ENCODE measurements around the gene EYS.

Gene EYS

DNA sequence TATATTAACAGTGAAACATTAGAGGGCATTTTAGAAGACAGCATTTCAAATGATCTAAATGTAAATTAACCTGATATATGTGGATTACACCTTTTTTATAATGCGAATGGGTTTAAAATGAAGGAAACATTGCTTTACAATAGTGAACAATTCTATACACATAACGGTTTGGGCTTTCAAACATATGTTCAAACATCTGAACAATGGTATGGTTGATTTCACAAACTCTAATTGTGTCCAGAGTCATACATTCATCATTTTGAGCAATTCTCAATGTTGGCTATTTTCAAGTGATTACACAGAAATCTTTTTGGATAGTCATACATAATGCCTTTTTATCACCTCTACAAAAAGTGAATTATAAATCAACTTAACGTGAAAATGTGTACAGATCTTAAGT lies 1493.3 kb downstream of the EYS start:
- no peak for FAIRE-seq

GRCh38 chr6:64197246-64197645 lies 1509.8 kb downstream of the EYS start:
- FAIRE-seq = no peak

DNA sequence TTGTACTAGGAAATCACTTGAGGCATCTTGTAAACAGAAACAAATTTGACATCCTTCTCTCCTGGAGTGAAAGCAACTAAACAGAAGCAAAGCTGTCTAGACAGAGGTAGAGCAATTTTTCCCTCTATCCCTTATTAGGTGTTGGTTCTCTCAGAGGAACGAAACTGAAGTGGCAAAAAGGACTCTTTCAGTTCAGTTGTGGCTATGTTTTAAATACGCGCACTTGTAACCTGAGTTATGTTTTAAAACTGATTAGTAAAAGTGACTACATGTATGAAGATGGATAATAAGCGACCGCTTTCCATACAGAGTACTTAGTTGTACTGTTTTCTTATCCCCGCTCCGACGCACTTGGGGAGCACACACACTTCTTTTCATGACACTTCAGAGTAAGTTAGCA lies 1520.4 kb downstream of the EYS start:
- no peak for FAIRE-seq

DNA sequence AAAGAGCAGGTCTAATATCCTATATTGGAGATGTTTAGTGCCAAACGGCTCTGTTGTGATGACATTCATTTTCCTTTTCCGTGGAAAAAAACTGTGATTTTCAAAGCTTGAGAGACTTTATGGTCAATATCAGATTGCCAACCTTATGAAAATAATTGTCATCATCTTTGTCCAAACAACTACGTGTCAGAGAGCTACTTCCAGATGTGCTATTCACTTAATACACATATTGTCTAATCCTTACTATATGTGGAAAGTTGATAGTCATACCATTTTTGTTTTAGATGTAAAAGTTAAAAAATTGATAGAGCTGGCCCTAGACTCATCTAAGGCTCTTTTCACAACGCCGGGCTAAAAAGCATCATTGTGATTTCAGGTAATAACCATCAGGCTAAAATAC lies 1521.4 kb downstream of the EYS start:
- FAIRE-seq = no peak

DNA sequence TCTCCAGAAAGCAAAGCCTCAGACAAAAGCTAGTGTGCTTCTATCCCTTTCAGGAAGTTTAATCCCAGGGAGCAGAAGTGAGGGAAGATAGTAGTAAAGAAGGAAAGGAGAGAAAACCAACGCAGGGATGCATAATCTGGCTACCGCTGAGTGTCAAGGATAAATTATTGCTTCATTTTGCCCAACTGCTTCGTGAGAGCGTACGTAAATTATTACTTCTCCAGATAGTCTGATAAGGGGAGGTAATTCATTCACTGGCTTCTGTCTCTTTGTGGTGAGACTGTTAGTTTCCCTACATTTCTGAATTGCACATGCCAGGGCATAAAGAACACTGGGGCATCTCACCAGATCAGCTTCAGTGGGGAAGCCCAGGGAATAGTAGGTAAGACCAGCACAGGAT lies 1531.7 kb downstream of the EYS start:
- FAIRE-seq = no peak

DNA sequence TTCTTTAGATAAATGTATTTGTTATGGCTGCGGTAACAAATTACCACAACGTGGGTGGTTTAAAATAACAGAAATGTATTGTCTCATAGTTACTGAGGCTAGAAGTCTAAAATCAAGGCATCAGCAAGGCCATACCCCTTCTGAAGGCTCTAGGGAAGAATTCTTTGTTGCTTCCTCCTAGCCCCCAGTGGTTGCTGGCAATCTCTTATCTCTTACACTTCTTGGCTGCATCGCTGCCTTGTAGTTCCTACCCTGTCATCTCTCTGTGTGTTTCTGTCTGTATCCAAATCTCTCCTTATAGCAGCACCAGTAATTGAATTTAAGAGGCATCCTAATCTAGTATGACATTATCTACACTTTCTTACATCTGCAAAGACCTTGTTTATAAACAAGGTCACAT lies 1536.7 kb downstream of the EYS start:
- FAIRE-seq = no peak

DNA sequence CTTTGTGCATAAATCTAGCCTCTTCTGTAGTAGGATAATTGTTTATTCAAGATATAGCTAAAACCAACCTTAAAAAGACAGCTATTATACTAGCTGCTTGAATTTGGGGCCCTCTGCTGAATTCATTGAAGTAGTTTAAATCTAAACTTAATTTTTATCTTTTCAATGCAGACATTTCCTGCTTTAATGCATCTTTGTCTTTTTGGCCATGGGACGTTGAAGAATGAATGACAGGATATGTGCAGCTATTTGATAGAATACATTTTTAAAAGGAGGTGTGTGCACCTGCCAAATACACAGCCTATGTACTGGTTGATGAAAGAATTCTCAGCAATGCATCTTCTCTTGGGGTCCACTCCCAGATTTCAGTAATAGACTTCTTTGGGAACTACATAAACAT lies 1546.5 kb downstream of the EYS start:
- no peak for FAIRE-seq

DNA sequence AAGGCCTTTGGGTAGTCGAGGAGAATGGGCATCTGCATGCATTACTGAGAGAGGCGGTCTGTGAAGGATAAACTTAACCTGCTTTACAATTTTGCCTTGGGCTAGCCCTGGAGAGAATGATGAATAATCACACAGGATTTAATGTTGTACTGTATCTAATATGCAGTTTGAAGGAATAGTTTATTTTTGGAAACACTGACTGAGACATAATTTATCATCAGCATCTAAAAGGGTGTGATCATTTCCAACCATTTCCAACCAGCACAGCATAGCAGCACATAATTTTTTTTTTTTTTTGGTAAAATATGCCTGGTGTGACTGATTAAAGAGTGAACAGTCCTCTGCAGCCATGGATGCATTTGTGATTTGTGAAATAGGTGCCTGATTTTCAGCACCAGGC lies 1552.0 kb downstream of the EYS start:
- FAIRE-seq = no peak

- no peak for FAIRE-seq
Measured at GRCh38 chr6:64146876-64147275, 1560.2 kb downstream of the EYS start.

- FAIRE-seq = no peak
Measured at GRCh38 chr6:64146094-64146493, 1560.9 kb downstream of the EYS start.

- no peak for FAIRE-seq
Measured at GRCh38 chr6:64145658-64146057, 1561.4 kb downstream of the EYS start.

DNA sequence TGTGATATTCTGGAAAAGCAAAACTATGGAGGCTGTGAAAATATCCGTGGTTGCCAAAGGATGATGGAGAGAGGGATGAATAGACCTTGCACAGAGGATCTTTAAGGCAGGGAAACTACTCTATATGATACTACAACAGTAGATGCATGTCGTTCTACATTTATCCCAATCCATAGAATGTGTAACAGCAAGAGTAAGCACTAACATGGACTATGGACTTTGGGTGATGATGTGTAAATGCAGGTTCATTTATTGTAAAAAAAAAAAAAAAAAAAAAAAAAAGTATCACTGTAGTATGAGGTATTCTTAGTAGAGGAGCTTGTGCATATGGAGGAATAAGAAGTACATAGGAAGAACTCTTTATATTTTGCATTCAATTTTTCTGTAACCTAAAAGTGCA lies 1563.9 kb downstream of the EYS start:
- no peak for FAIRE-seq

GRCh38 chr6:64141680-64142079 lies 1565.3 kb downstream of the EYS start:
- FAIRE-seq = no peak

GRCh38 chr6:64128301-64129024 lies 1578.6 kb downstream of the EYS start:
- no peak for FAIRE-seq

GRCh38 chr6:64123761-64124633 lies 1583.0 kb downstream of the EYS start:
- FAIRE-seq = no peak

DNA sequence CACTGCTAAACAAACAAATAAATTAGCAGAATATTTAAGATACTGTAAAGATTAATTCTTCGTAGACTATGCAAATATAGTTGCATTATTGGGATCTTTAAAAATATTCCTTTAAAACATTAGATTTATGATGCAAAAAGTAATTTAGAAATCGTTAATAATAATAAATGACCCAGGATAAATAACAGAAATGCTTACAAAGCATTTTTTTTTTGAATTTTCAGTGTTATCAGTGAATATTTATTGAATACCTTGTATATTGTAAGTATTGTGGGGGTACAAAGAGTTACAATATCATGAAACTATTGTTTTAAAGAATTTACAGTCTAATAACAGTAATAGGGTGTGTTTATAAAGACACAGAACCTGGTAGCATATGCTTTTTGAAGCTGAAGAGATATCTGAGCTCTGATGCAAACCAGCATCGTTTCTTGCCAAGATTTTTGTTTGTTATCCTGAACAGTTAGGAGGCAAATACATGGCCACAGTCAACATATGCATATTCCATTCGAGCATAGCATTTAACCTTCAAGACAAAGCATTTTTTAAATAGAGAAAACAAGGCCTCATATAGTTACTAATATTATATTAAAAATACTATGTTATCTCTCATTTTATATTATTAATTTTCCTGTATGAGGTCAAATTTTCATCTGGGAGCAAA lies 1584.2 kb downstream of the EYS start:
- peak; percentile 47 for FAIRE-seq

DNA sequence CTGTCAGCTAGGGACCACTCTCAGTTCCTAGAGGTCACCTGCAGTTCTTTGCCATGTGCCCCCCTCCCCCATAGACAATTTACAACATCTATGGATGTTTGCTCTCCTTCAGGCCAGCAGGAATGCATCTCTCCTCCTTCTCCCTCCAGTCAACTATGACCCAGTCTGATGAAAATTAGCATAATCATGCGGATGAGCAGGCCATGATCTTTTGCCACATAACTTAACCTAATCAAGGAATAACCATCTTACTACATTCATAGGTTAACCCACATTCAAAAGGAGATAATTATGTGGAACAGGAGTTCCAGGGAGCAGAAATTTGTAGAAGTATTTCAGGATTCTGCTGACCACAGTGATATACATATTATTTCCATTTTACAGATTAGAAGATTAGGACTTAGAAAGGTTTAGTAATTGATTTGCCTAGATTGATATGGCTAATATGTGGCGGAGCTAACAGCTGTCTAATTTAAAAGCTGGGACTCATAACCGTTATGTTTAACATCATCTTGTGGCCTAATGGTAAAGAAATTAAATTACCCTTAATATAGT lies 1585.9 kb downstream of the EYS start:
- no peak for FAIRE-seq

- FAIRE-seq = no peak
Measured at GRCh38 chr6:64113704-64114103, 1593.3 kb downstream of the EYS start.

DNA sequence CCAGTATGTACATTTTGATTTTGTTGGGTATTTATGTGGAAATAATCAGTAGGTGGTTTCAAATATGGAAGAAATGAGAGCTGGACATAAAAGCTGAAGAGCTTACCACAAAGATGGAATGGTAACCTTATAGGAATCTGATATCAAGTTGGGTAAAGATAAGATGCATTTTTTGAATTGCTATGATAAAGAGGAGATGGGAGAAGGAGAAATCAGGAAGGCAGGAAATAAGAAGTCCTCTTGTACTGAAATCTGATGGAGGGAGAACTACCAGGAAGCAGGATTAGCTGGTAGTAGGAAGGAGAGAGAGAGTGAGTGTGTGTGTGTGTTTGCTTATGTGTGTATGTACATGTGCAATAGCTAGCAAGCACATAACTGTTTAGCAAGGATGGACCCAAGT lies 1603.0 kb downstream of the EYS start:
- no peak for FAIRE-seq

- no peak for FAIRE-seq
Measured at GRCh38 chr6:64103480-64103879, 1603.5 kb downstream of the EYS start.

GRCh38 chr6:64100702-64101303 lies 1606.2 kb downstream of the EYS start:
- FAIRE-seq = no peak

- no peak for FAIRE-seq
Measured at GRCh38 chr6:64090352-64090751, 1616.7 kb downstream of the EYS start.

DNA sequence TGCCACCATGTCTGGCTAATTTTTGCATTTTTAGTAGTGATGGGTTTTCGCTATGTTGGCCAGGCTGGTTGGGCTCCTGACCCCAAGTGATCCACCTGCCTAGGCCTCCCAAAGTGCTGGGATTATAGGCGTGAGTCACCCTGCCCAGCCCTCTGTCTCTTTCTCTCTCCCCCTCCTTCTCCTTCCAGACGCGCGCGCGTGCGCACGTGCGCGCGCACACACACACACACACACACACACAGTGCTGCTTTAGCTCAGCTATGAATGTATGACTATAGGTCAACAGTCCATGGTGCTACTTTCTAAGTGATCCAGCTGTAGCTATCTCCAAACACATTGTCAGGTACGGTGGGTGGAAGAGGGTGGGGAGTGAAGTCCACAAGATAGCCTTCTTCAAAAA lies 1621.9 kb downstream of the EYS start:
- no peak for FAIRE-seq
